Activated naive CD4-positive, alpha-beta T cell treated with anti-CD3 and anti-CD28 coated beads for 36 hours (primary cell): ENCODE results near the gene IGF2BP1. TPM values are rescaled to one million over a fixed set of nuclear protein-coding genes. Genes with fewer than 3 reads are reported as not detected.
A peak's percentile ranks its signal among the peaks of the same experiment; 100 is the strongest.

Experiments
- CTCF ChIA-PET: fragments of 350-600 bp; sonication (Branson Sonifier 250); formaldehyde crosslinking; loops from one replicate; lab custom pipeline; 2021; ENCODE audit warnings: antibody characterized with exemption; lab: Charles Lee
- DNase-seq: peaks from one replicate; pipeline ENCODE4 v3.0.0-alpha.2; 2020
- H3K27ac Mint-ChIP-seq: one replicate; pipeline ENCODE4 v1.8.0; 2021; ENCODE audit warnings: mild to moderate bottlenecking, mixed read lengths
- H3K27me3 Mint-ChIP-seq: one replicate; pipeline ENCODE4 v1.8.0; 2021; ENCODE audit warnings: low read depth, mixed read lengths
- H3K36me3 Mint-ChIP-seq: one replicate; pipeline ENCODE4 v1.8.0; 2021; ENCODE audit warnings: low read depth, mixed read lengths
- H3K4me1 Mint-ChIP-seq: one replicate; pipeline ENCODE4 v1.8.0; 2021; ENCODE audit warnings: low read depth, mixed read lengths
- H3K4me3 Mint-ChIP-seq: one replicate; pipeline ENCODE4 v1.8.0; 2021; ENCODE audit warnings: mild to moderate bottlenecking, moderate library complexity, mixed read lengths
- H3K9me3 Mint-ChIP-seq: one replicate; pipeline ENCODE4 v1.8.0; 2021; ENCODE audit warnings: mixed read lengths
- intact Hi-C: fragments of 100-400 bp; cut with micrococcal nuclease; formaldehyde crosslinking; loops from one replicate; pipeline ENCODE4 v1.15.1; 2023
- total RNA-seq, 2 experiments: library from RNA; stranded (reverse); gene quantifications; one replicate each; pipeline ENCODE4 v1.2.3, GENCODE V29; 2021

The IGF2BP1 gene
- total RNA-seq, 2 experiments from 2014 or later = 0.57 to 0.60 TPM

- DNase-seq = no peak
- H3K9me3 Mint-ChIP-seq = peaks cover 4% of the 10 kb centered on the region
- H3K27ac Mint-ChIP-seq = no peak overlapping the region
- H3K36me3 Mint-ChIP-seq = no peaks in the 10 kb centered on the region
- H3K27me3 Mint-ChIP-seq = peaks cover 17% of the 10 kb centered on the region
- CTCF ChIA-PET = interaction anchor here (0.6 kb wide), 2 partner anchors 306 to 1056 kb away, joined by 3 read pairs; no protein-coding TSS in a partner anchor
- no peaks in the 10 kb centered on the region for H3K4me1 Mint-ChIP-seq
- intact Hi-C loops = no loop called here
- no peak overlapping the region for H3K4me3 Mint-ChIP-seq
These were observed 11.5 kb upstream of the IGF2BP1 start for GRCh38 chr17:48985436-48986245.

DNA sequence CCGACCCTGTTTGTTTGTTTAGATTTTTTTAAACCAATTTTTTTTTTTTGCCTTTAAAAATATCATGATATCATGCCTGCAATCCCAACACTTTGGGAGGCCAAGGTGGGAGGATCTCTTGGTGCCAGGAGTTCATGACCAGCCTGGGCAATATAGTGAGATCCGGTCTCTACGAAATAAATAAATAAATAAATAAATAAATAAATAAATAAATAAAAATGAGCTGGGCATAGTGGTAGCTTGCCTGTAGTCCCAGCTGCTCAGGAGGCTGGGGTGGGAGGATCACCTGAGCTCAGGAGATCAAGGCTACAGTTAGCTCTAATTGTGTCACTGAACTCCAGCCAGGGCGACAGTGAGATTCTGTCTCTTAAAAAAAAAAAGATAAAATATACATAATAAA is 8.1 kb upstream of the IGF2BP1 start:
- CTCF ChIA-PET = interaction anchor here (0.6 kb wide), 1 partner anchor 47 kb away, joined by 3 read pairs; no protein-coding TSS in a partner anchor
- H3K27me3 Mint-ChIP-seq = peaks cover 27% of the 10 kb centered on the region
- no peaks in the 10 kb centered on the region for H3K9me3 Mint-ChIP-seq
- intact Hi-C loops = no loop called here
- no peaks in the 10 kb centered on the region for H3K36me3 Mint-ChIP-seq
- H3K4me3 Mint-ChIP-seq = no peak overlapping the region
- H3K4me1 Mint-ChIP-seq = no peaks in the 10 kb centered on the region
- H3K27ac Mint-ChIP-seq = no peak overlapping the region
- no peak for DNase-seq

- CTCF ChIA-PET = no interaction called here
- intact Hi-C loops = loop anchor here (10.0 kb wide), 1 partner anchor 266 kb away; the partner anchor contains the start of genes HOXB13, PRAC1 and PRAC2
- peaks cover 38% of the 10 kb centered on the region for H3K27me3 Mint-ChIP-seq
These were observed 6.3 kb upstream of the IGF2BP1 start for GRCh38 chr17:48990882-48991357.

GRCh38 chr17:48992444-48992843 is 4.7 kb upstream of the IGF2BP1 start:
- intact Hi-C loops = loop anchor here (10.0 kb wide), 1 partner anchor 268 kb away; the partner anchor contains the start of genes HOXB13, PRAC1 and PRAC2
- no peak overlapping the region for H3K27ac Mint-ChIP-seq
- H3K36me3 Mint-ChIP-seq = no peaks in the 10 kb centered on the region
- CTCF ChIA-PET = interaction anchor here (1.5 kb wide), 1 partner anchor 268 kb away, joined by 3 read pairs; no protein-coding TSS in a partner anchor
- no peak for DNase-seq
- peaks cover 45% of the 10 kb centered on the region for H3K27me3 Mint-ChIP-seq
- peaks cover 18% of the 10 kb centered on the region for H3K4me1 Mint-ChIP-seq
- H3K4me3 Mint-ChIP-seq = no peak overlapping the region
- no peaks in the 10 kb centered on the region for H3K9me3 Mint-ChIP-seq

More at GRCh38 chr17:48990882-48991357, 6.3 kb upstream of the IGF2BP1 start:
- Mint-ChIP-seq H3K36me3 (no peaks in the 10 kb centered on the region), H3K4me3 (no peak overlapping the region), H3K9me3 (no peaks in the 10 kb centered on the region), H3K4me1 (peaks cover 6% of the 10 kb centered on the region), H3K27ac (no peak overlapping the region)
- no peak for DNase-seq

- Mint-ChIP-seq H3K36me3 (no peaks in the 10 kb centered on the region), H3K9me3 (no peaks in the 10 kb centered on the region), H3K27ac (no peak overlapping the region), H3K4me1 (peaks cover 26% of the 10 kb centered on the region), H3K27me3 (peaks cover 50% of the 10 kb centered on the region), H3K4me3 (no peak overlapping the region)
- DNase-seq = no peak
- intact Hi-C loops = loop anchor here (10.0 kb wide), 1 partner anchor 269 kb away; the partner anchor contains the start of genes HOXB13, PRAC1 and PRAC2
- CTCF ChIA-PET = interaction anchor here (1.5 kb wide), 1 partner anchor 269 kb away, joined by 3 read pairs; no protein-coding TSS in a partner anchor
These were observed 3.9 kb upstream of the IGF2BP1 start for GRCh38 chr17:48993305-48993704.

DNA sequence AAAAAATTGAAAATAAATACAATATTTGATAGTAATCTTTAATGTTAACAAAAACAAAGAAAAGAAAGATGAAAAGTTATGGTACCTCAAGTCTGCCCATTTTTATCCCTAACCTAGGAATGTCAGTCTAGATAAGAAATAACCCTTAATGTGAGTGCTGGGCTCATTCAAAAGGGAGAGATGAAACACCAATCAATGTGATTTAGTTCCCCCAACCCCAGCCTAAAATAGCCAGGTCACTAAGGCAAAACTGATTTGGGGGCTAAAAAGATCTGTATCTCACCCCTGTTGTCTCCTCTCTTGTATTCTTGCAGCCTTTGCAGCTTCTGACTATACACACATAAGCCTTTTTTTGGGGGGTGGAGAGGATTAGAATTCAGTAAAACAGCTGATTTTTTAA is 3.2 kb upstream of the IGF2BP1 start:
- intact Hi-C loops = loop anchor here (10.0 kb wide), 1 partner anchor 269 kb away; the partner anchor contains the start of genes HOXB13, PRAC1 and PRAC2
- Mint-ChIP-seq H3K9me3 (no peaks in the 10 kb centered on the region), H3K27ac (no peak overlapping the region), H3K4me1 (peaks cover 29% of the 10 kb centered on the region), H3K36me3 (no peaks in the 10 kb centered on the region), H3K4me3 (no peak overlapping the region), H3K27me3 (peaks cover 55% of the 10 kb centered on the region)
- DNase-seq = no peak
- CTCF ChIA-PET = interaction anchor here (0.6 to 1.5 kb wide), 3 partner anchors 81 to 269 kb away, joined by 3 to 8 read pairs (median 4); no protein-coding TSS in a partner anchor

DNA sequence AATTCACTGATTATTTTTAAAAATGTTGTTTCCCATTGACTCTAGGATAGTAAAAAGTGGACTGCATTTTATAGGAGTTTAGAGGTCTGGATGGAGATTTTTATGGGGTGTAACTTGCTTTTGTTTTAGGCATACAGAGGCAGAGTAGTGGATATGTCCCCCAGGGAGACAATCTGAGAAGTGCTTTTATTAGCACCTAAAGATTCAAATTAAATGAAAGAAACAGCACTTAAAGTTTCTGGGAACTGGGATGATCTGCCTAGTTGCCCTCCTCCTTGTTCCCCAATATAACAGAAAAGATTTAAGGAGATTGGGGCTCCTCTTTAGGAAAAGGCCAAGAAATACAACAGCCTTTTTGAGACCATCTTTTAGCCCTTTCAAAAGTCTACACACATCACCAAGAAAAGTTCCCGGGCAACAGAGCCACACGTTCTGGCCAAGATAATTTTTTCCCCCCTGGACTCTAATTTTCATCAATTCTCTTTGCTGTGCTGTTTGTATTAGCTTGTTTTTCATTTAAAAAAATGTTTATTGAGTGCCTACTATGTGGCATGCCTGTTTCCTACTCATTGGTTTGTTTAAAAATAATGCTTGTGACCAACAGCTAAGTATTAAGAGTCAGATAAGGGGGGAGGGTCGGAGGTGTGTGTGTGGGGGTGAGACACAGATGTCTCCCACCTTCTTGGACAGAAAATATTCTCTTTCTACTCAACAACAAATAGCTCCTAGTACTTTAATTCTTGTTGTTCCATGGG is 2.5 kb upstream of the IGF2BP1 start:
- Mint-ChIP-seq H3K27me3 (peaks cover 62% of the 10 kb centered on the region), H3K9me3 (no peaks in the 10 kb centered on the region), H3K4me3 (no peak overlapping the region), H3K27ac (no peak overlapping the region), H3K4me1 (peaks cover 29% of the 10 kb centered on the region), H3K36me3 (no peaks in the 10 kb centered on the region)
- CTCF ChIA-PET = interaction anchor here (0.6 kb wide), 2 partner anchors 81 to 297 kb away, joined by 3 to 8 read pairs; no protein-coding TSS in a partner anchor
- no peak for DNase-seq
- intact Hi-C loops = loop anchor here (1.0 to 10.0 kb wide), 2 partner anchors 10 to 270 kb away; partner anchors contain the start of genes HOXB13, PRAC1 and PRAC2

- Mint-ChIP-seq H3K9me3 (no peaks in the 10 kb centered on the region), H3K4me1 (peaks cover 29% of the 10 kb centered on the region), H3K4me3 (peak overlapping the region; percentile 38), H3K36me3 (no peaks in the 10 kb centered on the region), H3K27ac (no peak overlapping the region), H3K27me3 (peaks cover 65% of the 10 kb centered on the region)
- CTCF ChIA-PET = interaction anchor here (0.6 to 1.0 kb wide), 2 partner anchors 271 to 296 kb away, joined by 3 read pairs; no protein-coding TSS in a partner anchor
- DNase-seq = no peak
- intact Hi-C loops = loop anchor here (1.0 to 10.0 kb wide), 2 partner anchors 9 to 271 kb away; partner anchors contain the start of genes HOXB13, PRAC1 and PRAC2
These were observed 1.7 kb upstream of the IGF2BP1 start for GRCh38 chr17:48995304-48995973.

DNA sequence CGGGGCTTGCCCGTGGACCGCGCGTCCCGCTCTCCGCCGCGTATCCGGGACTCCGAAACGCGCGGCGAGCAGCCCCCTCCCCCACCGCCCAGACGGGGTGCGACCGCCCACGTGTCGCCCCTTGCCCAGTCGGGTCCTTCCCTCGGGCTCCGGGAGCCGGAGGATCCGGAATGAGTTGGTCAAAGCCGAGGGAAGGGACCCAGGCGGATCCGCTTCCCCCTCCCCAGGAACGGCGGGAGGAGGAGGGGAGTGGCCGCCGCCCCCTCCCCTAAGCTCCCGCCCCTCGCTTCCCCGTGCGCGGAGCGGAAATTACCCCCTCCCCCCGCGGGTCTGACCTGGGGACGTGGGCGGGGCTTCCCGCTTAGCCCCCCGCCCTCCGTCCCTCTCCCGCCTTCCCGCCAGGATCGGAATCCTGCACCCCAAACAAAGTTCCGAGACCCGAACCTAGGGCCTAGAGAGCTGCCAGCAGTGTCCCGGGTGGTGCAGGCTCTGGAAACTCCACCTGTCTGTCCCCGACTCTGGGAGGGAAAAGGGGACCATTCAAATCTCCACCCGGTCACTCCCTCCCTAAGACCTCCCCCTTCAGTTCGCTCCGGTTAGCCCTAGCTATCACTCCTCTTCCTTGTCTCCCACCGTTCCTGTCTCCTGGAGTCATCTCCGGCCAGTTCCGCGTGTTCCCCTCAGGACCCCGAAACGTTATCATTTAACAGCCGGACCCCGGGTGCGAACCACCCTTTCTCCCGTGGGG is 1.0 kb upstream of the IGF2BP1 start:
- no peaks in the 10 kb centered on the region for H3K9me3 Mint-ChIP-seq
- no peaks in the 10 kb centered on the region for H3K36me3 Mint-ChIP-seq
- intact Hi-C loops = loop anchor here (1.0 to 10.0 kb wide), 2 partner anchors 8 to 271 kb away; partner anchors contain the start of genes HOXB13, PRAC1 and PRAC2
- H3K4me3 Mint-ChIP-seq = peak overlapping the region; percentile 65
- DNase-seq = no peak
- CTCF ChIA-PET = interaction anchor here (1.0 to 1.8 kb wide), 2 partner anchors 40 to 272 kb away, joined by 3 to 4 read pairs; no protein-coding TSS in a partner anchor
- H3K27ac Mint-ChIP-seq = no peak overlapping the region
- H3K4me1 Mint-ChIP-seq = peaks cover 29% of the 10 kb centered on the region
- peaks cover 66% of the 10 kb centered on the region for H3K27me3 Mint-ChIP-seq

DNA sequence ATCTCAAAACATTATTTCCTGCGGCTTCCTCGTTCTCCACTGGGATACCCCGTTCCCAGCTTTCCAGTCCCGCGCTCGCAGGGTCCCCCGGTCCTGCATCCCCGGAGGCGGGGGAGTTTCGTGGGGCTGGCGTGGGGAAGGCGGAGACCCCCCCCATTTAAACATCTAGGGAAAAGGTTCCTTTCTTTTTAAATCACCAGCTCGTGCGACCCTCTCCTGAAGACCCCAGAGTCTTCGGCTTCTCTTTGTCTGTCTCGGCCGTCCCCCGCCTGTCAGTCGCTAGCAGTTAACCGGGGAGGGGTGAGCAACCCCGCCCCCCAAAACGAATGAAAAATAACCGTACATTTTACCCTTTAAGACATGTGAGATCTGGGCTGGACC is 473 bp upstream of the IGF2BP1 start:
- Mint-ChIP-seq H3K9me3 (no peaks in the 10 kb centered on the region), H3K4me3 (peak overlapping the region; percentile 65), H3K4me1 (peaks cover 29% of the 10 kb centered on the region), H3K27me3 (peaks cover 70% of the 10 kb centered on the region), H3K36me3 (no peaks in the 10 kb centered on the region), H3K27ac (no peak overlapping the region)
- no peak for DNase-seq
- CTCF ChIA-PET = interaction anchor here (1.0 to 1.8 kb wide), 2 partner anchors 39 to 273 kb away, joined by 3 to 4 read pairs; no protein-coding TSS in a partner anchor
- intact Hi-C loops = loop anchor here (10.0 kb wide), 1 partner anchor 272 kb away; the partner anchor contains the start of genes HOXB13, PRAC1 and PRAC2
